ENCODE measurements around the gene KIF12. TPM values are rescaled to one million over a fixed set of nuclear protein-coding genes. Genes with fewer than 3 reads are reported as not detected.

KIF12 gene
- total RNA-seq, 2 experiments from 2014 or later, result not detected

DNA sequence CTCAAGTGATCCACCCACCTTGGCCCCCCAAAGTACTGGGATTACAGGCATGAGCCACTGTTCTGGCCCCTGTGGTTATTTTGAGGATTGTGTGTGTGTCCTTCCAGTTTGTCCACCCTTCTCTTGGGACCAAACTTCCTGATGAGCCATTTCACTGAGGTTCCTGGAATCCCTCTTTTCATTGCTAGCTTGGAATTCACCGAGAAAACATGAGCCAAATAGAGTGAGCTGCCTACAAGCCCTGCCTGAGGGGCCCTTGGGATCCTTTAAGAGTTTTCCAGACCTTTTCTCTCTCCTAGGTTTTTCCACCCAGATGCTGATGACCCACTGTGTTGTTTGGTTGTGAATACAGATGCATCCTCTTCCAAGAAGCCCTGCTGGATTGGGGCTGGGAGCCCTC lies 13.2 kb upstream of the KIF12 start:
- Mint-ChIP-seq H3K36me3 (ENCODE audit: low read depth) (no peaks in the 10 kb centered on the region), H3K4me3 (no peak overlapping the region), H3K4me1 (ENCODE audit: low read depth) (no peaks in the 10 kb centered on the region), H3K27ac (no peak overlapping the region), H3K27me3 (peaks cover 31% of the 10 kb centered on the region), H3K9me3 (no peaks in the 10 kb centered on the region)
- ATAC-seq (ENCODE audit: poor library complexity) (no peak), DNase-seq (no peak)
- H3K9me3 ChIP-seq (ENCODE audit: control insufficient read depth in 1 of 2, insufficient read depth in 1 of 2, low read length in 2 of 2), result peaks cover 0 to 5% of the 10 kb centered on the region in 2 experiments
- no peaks in the 10 kb centered on the region for H3K4me1 ChIP-seq (ENCODE audit: insufficient read depth, low read length)
- ChIA-PET CTCF (interaction anchor here (0.9 kb wide), 1 partner anchor 30 kb away, joined by 3 read pairs; no protein-coding TSS in a partner anchor), POLR2A (no interaction called here)
- H3K4me3 ChIP-seq (ENCODE audit: low read length), result no peak overlapping the region
- TF ChIP-seq, protein P1, sequence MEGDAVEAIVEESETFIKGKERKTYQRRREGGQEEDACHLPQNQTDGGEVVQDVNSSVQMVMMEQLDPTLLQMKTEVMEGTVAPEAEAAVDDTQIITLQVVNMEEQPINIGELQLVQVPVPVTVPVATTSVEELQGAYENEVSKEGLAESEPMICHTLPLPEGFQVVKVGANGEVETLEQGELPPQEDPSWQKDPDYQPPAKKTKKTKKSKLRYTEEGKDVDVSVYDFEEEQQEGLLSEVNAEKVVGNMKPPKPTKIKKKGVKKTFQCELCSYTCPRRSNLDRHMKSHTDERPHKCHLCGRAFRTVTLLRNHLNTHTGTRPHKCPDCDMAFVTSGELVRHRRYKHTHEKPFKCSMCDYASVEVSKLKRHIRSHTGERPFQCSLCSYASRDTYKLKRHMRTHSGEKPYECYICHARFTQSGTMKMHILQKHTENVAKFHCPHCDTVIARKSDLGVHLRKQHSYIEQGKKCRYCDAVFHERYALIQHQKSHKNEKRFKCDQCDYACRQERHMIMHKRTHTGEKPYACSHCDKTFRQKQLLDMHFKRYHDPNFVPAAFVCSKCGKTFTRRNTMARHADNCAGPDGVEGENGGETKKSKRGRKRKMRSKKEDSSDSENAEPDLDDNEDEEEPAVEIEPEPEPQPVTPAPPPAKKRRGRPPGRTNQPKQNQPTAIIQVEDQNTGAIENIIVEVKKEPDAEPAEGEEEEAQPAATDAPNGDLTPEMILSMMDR (IDR thresholded peaks at IDR 0.05), result no peak
- H3K36me3 ChIP-seq (ENCODE audit: insufficient read depth, low read length), result no peaks in the 10 kb centered on the region
- H3K27ac ChIP-seq (ENCODE audit: low read depth in 1 of 2, low read length in 2 of 2), result no peak overlapping the region
- intact Hi-C loops (cut with DNase I, micrococcal nuclease), result no loop called here
- H3K27me3 ChIP-seq (ENCODE audit: control insufficient read depth in 1 of 2, insufficient read depth in 2 of 2, low read length in 2 of 2), result peaks cover 0 to 20% of the 10 kb centered on the region in 2 experiments

DNA sequence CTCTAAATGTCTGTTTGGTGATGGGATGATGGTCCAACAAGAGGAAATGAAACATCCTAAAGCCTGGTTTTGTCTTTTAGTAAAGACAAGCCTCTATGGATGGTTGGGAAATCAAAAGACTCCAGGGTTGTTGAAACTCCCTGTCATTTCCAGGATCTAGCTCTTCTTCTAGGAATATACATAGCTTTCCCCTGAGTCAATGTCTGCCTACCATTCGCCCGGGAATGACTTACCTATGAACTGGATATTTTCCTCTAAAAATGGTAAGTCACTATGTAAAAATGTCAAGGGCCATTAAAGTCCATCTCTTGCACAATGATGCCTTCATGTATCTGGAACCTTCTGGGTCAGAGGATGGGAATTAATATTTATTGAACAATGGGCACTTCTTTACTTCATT lies 11.1 kb upstream of the KIF12 start:
- peaks cover 0 to 5% of the 10 kb centered on the region in 2 experiments for H3K9me3 ChIP-seq (ENCODE audit: control insufficient read depth in 1 of 2, insufficient read depth in 1 of 2, low read length in 2 of 2)
- no peak overlapping the region for H3K4me3 ChIP-seq (ENCODE audit: low read length)
- Mint-ChIP-seq H3K9me3 (no peaks in the 10 kb centered on the region), H3K36me3 (ENCODE audit: low read depth) (no peaks in the 10 kb centered on the region), H3K4me3 (no peak overlapping the region), H3K27me3 (peaks cover 19% of the 10 kb centered on the region), H3K4me1 (ENCODE audit: low read depth) (no peaks in the 10 kb centered on the region), H3K27ac (no peak overlapping the region)
- ChIA-PET CTCF (interaction anchor here (0.6 kb wide), 1 partner anchor 1196 kb away, joined by 3 read pairs; no protein-coding TSS in a partner anchor), POLR2A (no interaction called here)
- no peak overlapping the region for H3K27ac ChIP-seq (ENCODE audit: low read depth in 1 of 2, low read length in 2 of 2)
- no peak for DNase-seq
- ATAC-seq (ENCODE audit: poor library complexity), result no peak
- intact Hi-C loops (cut with DNase I, micrococcal nuclease), result no loop called here
- TF ChIP-seq, protein P1 (IDR thresholded peaks at IDR 0.05), result no peak
- peaks cover 0 to 15% of the 10 kb centered on the region in 2 experiments for H3K27me3 ChIP-seq (ENCODE audit: control insufficient read depth in 1 of 2, insufficient read depth in 2 of 2, low read length in 2 of 2)
- no peaks in the 10 kb centered on the region for H3K4me1 ChIP-seq (ENCODE audit: insufficient read depth, low read length)
- no peaks in the 10 kb centered on the region for H3K36me3 ChIP-seq (ENCODE audit: insufficient read depth, low read length)

DNA sequence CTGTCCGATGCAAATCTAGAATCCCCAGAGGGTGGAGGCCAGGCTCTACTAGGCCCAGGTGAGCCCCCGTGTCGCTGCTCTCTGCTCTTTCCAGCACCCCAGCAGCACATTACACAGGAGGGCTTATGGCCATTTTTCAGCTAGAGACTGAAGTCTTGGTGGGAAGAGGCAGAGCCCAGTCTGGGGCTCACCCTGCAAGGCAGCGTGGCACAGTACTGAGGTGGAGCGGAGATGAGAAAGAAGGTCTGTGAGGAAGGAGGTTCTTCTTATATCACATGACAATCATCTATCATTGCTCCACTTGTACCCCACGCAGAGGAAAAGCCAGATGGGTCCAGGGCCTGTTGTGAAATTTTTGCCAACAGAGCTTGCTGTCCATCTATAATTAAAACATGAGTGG lies 10.0 kb upstream of the KIF12 start:
- Histone ChIP-seq H3K36me3 (ENCODE audit: insufficient read depth, low read length) (no peaks in the 10 kb centered on the region), H3K27ac (ENCODE audit: low read depth in 1 of 2, low read length in 2 of 2) (no peak overlapping the region), H3K27me3 (ENCODE audit: control insufficient read depth in 1 of 2, insufficient read depth in 2 of 2, low read length in 2 of 2) (peaks cover 0 to 14% of the 10 kb centered on the region in 2 experiments), H3K4me3 (ENCODE audit: low read length) (no peak overlapping the region), H3K4me1 (ENCODE audit: insufficient read depth, low read length) (no peaks in the 10 kb centered on the region), H3K9me3 (ENCODE audit: control insufficient read depth in 1 of 2, insufficient read depth in 1 of 2, low read length in 2 of 2) (peaks cover 0 to 5% of the 10 kb centered on the region in 2 experiments)
- ATAC-seq (ENCODE audit: poor library complexity) (no peak), DNase-seq (no peak)
- ChIA-PET POLR2A (no interaction called here), CTCF (no interaction called here)
- H3K27me3 Mint-ChIP-seq, result peaks cover 16% of the 10 kb centered on the region
- H3K4me3 Mint-ChIP-seq, result no peak overlapping the region
- intact Hi-C loops (cut with DNase I, micrococcal nuclease), result loop anchor here in 1 of 2 experiments (2.0 kb wide), 1 partner anchor 182 kb away; no protein-coding TSS in a partner anchor
- H3K36me3 Mint-ChIP-seq (ENCODE audit: low read depth), result no peaks in the 10 kb centered on the region
- H3K27ac Mint-ChIP-seq, result no peak overlapping the region
- H3K9me3 Mint-ChIP-seq, result no peaks in the 10 kb centered on the region
- TF ChIP-seq, protein P1 (IDR thresholded peaks at IDR 0.05), result no peak
- H3K4me1 Mint-ChIP-seq (ENCODE audit: low read depth), result no peaks in the 10 kb centered on the region
